ENCODE results near the gene MREG. TPM values are rescaled to one million over a fixed set of nuclear protein-coding genes. Genes with fewer than 3 reads are reported as not detected.

The MREG gene
- total and polyA plus RNA-seq, 12 donors: 3.1 to 14.4 (median 6.3) TPM

DNA sequence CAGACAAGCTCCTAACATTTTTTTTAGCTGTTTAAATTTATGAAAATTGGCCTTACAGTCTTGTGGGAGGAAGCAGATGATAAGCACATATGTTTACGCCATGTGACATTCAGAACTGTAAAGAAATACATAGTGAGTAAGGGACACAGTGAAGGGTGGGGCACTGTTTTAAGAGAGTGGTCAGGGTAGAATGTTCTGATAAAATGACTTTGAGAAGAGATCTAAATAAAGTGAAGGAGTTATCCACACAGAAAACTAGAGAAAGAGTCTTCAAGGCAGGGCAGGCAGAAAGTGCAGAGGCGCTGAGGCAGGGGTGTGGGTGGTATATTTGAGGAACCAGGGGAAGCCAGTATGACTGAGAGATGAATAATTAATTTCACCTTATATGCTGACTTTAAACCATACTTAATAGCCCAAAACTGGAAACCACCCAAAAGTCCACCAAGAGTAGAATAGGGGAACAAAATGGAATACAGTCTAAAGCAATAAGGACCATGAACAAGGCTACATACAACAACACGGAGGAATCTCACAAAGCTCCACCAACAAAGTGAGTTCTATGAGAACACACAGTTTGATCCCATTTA is 8.6 kb downstream of the MREG start:
- Histone ChIP-seq H3K9me3 (replicated peaks in 1 of 3) (no peaks in the 10 kb centered on the region), H3K36me3 (replicated peaks in 1 of 2) (no peaks in the 10 kb centered on the region), H3K4me1 (replicated peaks in 1 of 2) (peaks cover 0 to 14% of the 10 kb centered on the region in 2 donors), H3K4me3 (no peak overlapping the region), H3K27ac (no peak overlapping the region), H3K27me3 (no peaks in the 10 kb centered on the region)
- intact Hi-C loops (cut with DNase I): no loop called here
- DNase-seq: no peak
- no peak for TF ChIP-seq POLR2A (IDR thresholded peaks at IDR 0.05)
- TF ChIP-seq, protein P1, sequence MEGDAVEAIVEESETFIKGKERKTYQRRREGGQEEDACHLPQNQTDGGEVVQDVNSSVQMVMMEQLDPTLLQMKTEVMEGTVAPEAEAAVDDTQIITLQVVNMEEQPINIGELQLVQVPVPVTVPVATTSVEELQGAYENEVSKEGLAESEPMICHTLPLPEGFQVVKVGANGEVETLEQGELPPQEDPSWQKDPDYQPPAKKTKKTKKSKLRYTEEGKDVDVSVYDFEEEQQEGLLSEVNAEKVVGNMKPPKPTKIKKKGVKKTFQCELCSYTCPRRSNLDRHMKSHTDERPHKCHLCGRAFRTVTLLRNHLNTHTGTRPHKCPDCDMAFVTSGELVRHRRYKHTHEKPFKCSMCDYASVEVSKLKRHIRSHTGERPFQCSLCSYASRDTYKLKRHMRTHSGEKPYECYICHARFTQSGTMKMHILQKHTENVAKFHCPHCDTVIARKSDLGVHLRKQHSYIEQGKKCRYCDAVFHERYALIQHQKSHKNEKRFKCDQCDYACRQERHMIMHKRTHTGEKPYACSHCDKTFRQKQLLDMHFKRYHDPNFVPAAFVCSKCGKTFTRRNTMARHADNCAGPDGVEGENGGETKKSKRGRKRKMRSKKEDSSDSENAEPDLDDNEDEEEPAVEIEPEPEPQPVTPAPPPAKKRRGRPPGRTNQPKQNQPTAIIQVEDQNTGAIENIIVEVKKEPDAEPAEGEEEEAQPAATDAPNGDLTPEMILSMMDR (IDR thresholded peaks at IDR 0.05): no peak
- 88 to 94% (median 92%) methylated on average over 3 of the region's 3 CpGs for WGBS, 4 donors

DNA sequence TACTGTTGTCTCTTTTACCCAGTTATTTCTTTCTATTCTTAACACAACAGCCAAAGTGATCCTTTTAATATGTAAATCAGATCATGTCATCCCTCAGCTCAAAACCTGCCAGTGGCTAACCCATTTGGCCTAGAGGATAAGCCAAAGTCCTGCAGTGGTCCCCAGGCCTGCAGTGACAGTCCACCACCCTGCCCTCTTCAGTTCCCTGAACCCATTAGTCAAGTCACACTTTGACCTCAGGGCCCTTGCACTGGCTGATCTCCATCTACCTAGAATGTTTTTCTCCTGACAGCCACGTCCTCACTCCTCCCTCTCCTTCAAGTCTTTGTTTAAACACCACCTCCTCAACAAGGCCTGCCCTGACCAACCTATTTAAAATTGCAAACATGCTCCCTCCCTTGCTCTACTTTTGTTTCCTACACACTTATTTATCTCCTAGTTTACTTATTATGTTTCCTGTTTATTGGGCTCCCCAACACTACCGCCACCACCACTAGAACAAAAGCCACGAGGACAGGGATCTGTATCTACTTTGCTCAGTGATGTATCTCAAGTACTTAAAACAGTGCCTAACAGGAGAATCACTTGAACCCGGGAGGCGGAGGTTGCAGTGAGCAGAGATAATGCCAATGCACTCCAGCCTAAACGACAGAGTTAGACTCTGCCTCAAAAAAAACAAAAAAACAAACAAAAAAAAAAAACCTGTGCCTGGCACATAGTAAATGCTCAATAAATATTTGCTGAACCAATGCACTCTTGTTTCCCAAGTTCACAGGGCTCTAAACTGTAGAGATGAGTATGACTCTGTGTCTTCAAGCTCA is 9.3 kb downstream of the MREG start:
- no peak for DNase-seq
- intact Hi-C loops (cut with DNase I): no loop called here
- 88 to 92% (median 90%) methylated on average over 6 of the region's 6 CpGs for WGBS, 4 donors

DNA sequence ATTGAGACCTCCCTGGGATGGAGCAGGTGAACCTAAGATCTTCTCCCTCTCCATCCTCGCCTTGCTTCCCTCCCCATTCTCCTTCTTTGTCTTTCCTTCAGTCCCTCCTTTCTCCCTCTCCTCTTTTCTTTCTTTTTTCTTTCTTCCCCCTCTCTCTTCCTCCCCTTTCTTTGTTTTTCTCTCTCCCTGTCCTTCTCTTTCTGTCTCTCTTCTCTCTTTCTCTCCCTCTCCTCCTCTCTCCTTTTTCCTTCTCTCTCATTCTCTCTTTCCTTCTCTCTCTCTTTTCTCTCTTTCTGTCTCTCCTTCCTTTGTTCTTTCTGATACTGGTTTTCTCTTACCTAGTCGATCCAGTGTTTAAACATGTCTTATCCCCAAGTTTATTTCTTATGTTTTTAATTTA is 10.7 kb downstream of the MREG start:
- no peak overlapping the region for H3K4me3 ChIP-seq
- intact Hi-C loops (cut with DNase I): no loop called here
- H3K27ac ChIP-seq: no peak overlapping the region
- 84 to 93% (median 87%) methylated on average over 2 of the region's 2 CpGs for WGBS, 4 donors
- peaks cover 0 to 14% of the 10 kb centered on the region in 2 donors for H3K4me1 ChIP-seq (replicated peaks in 1 of 2)
- no peak for DNase-seq
- TF ChIP-seq, protein P1 (IDR thresholded peaks at IDR 0.05): no peak
- TF ChIP-seq POLR2A (IDR thresholded peaks at IDR 0.05): no peak
- no peaks in the 10 kb centered on the region for H3K36me3 ChIP-seq (replicated peaks in 1 of 2)
- no peaks in the 10 kb centered on the region for H3K27me3 ChIP-seq
- no peaks in the 10 kb centered on the region for H3K9me3 ChIP-seq (replicated peaks in 1 of 3)

More for the DNA sequence above, 9.3 kb downstream of the MREG start:
- Histone ChIP-seq H3K9me3 (replicated peaks in 1 of 3) (no peaks in the 10 kb centered on the region), H3K27me3 (no peaks in the 10 kb centered on the region), H3K4me3 (no peak overlapping the region), H3K27ac (no peak overlapping the region), H3K4me1 (replicated peaks in 1 of 2) (peaks cover 0 to 14% of the 10 kb centered on the region in 2 donors), H3K36me3 (replicated peaks in 1 of 2) (no peaks in the 10 kb centered on the region)
- TF ChIP-seq POLR2A (IDR thresholded peaks at IDR 0.05): no peak
- TF ChIP-seq, protein P1 (IDR thresholded peaks at IDR 0.05): no peak

DNA sequence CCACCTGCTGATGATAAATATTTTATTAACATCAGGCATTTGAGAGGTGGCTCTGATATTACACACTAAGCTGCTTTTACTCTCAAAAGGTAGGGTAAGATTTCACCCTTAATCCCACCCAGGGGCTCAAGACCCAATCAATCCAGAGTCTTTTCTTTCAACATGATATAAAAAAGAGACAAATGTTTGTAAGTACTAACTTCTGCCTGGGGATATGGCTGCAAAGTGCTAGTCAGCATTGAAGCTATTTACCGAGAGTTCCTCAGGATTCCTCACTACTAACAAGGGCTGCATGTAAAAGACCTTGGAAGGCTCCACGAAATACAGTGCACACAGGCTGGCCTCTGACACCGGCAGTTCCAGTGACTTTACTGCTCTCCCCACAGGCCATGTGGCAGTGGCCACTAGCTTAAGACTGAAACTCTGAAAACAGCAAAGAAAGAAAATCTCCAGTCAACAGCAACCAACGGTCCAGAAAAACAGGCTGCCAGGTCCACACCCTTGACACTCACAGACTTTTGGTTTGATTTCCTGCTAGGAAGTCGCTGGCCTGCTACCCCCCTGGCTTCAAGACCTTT is 11.2 kb downstream of the MREG start:
- H3K27ac ChIP-seq: no peak overlapping the region
- peak in 3 of 7 donors; percentile 18 to 32 (median 24) for DNase-seq
- H3K36me3 ChIP-seq (replicated peaks in 1 of 2): no peaks in the 10 kb centered on the region
- intact Hi-C loops (cut with DNase I): no loop called here
- H3K4me3 ChIP-seq: no peak overlapping the region
- no peaks in the 10 kb centered on the region for H3K9me3 ChIP-seq (replicated peaks in 1 of 3)
- H3K4me1 ChIP-seq (replicated peaks in 1 of 2): peaks cover 0 to 14% of the 10 kb centered on the region in 2 donors
- H3K27me3 ChIP-seq: no peaks in the 10 kb centered on the region
- TF ChIP-seq POLR2A (IDR thresholded peaks at IDR 0.05): no peak
- TF ChIP-seq, protein P1 (IDR thresholded peaks at IDR 0.05): no peak
- 34 to 44% (median 36%) methylated on average over 4 to 5 of the region's 5 CpGs for WGBS, 4 donors
